GM19468 (cell line): Measurements from ENCODE around the gene FGF1.

Experiments
- ATAC-seq: cut with Tn5 transposase; IDR thresholded peaks from one replicate; pipeline ENCODE4 v1.9.1; 2021; ENCODE audit warnings: mild to moderate bottlenecking, moderate library complexity, moderate number of reproducible peaks; ENCODE audit not compliant: unreplicated experiment; ENCODE audit errors: extremely low read depth

FGF1 gene

DNA sequence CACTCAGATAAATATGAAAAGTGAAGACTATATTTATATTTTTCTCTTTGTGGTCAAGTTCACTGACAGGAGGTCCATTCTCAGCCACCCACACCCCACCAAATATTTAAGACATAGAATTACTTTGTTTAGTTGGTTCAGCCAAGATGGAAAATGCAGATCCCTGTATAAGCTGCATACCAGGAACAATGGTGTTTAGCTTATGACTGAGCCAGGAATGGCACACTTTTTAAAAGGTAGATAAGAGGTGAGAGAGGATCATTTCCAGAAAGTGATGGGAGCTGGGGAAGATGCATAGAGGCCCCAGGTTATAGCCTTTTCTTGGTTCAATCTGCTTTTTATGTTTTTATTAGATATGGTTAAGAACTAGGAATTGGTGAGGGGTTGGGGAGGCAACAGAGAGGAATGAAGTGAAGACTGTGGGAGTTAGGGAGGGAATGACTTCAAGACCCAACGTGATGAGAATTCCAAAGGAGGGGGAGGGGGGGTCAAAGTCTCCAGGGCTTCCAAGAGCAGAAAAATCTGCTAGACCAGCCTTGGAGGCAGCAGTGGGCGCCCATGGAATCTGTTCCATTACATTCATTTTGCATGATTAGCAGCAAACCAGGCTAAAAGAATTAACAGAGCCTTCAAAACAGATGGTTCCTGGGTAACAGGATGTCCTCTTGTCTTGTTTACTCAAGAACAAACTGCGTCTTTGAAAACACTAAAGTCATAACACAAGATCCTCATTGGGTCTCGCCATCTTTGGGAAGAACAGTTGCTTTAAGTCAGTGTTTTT lies 95.2 kb downstream of the FGF1 start:
- ATAC-seq, result no peak

DNA sequence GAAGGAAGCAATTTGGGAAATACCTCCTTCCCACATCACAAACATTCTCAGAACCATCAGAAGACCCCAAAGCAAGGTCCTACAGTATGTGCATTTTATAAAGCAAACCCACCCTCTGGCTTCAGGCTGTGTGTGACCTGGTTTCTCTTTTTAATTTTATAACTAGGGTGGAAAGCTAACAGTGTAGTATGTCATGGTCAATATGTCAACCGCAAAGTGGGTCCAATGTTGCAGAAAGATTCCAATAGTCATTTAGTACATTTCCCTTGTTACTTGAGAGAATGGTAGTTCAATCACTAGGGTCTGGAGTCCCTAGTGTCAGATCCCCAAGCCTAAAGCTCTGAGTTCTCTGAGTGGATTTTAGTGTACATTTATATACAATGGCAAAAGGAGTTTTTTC lies 96.2 kb downstream of the FGF1 start:
- no peak for ATAC-seq

DNA sequence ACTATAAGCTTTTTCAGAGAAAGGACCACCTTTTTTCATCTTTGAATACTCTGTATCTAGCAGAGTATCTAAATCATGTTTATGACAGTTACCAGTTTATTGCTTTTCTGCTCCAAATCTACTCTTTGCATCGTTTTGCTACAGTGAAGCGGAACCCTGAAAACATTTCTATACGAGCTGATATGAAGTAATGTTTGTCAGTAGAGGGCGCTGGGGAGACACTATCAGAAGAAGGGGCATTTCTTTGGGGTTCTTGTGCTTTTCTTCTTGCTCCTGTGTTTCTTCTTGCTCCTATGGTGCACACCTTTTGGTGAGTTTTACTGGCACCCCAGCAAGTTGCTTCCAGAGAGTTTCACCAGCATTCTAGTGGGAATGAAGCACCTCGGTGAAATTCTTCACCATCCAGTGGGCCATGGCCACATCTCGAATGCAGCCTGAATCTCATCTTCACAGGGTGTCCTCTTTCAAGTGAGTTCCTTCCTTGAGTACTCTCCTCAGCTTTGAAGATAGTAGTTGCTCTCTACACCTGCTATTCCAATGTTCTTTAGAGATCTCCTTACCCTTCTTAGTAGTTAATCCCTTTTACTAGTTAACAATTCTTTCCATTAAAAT lies 98.4 kb downstream of the FGF1 start:
- no peak for ATAC-seq

DNA sequence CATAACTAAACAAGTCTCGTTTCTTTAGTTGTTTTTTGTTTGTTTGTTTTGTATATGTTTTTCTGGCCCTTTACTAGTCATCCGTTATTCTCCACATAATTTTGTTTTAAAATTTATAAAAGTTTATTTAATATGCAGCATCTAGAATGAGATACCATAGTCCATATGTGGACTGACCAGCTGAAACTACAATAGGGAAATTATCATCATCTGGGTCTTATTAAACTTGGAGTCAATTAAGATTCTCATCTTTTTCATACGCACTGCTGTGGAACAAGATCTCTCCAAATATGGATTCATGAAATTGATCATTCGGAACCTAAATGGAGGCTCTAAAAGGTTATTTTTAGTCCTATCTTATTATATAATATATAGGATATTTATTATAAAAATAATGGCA lies 99.3 kb downstream of the FGF1 start:
- ATAC-seq, result no peak

DNA sequence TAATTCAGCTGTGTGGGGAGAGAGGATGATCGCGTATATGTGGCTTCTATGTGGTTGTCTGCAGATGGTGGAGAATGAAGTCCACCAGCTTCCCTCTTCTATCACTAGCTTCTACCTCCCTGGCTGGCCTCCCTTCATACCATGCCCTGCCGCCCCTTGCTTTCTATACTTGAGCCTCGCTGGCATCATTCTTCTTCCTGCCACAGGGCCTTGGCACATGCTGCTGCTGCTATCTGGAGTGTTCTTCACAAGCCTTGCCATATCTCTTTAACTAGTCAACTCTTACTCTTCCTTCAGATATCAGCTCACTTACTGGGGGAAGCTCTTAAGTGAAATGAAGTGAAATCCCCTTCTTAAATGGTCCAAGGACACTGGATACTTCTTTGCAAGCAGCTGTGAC lies 100.4 kb downstream of the FGF1 start:
- ATAC-seq, result no peak

DNA sequence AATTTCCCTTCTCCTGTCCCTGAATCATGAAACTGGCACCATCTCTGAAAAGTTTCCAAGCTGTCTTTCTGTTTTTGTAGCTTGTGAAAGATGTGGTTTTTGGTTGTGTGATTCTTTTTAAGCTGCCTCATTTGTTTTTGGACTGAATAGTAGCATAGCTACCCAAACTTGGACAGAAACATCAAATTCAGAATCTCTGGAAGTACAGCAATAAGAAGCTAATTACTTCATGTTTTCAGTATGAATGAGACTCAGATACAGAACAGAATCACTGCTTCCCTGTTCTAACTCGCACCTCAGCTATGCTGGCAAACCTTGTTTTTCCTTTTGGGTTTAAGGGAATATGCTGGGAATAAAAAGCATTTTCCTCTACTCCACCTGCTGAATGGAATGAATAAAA lies 101.0 kb downstream of the FGF1 start:
- no peak for ATAC-seq

DNA sequence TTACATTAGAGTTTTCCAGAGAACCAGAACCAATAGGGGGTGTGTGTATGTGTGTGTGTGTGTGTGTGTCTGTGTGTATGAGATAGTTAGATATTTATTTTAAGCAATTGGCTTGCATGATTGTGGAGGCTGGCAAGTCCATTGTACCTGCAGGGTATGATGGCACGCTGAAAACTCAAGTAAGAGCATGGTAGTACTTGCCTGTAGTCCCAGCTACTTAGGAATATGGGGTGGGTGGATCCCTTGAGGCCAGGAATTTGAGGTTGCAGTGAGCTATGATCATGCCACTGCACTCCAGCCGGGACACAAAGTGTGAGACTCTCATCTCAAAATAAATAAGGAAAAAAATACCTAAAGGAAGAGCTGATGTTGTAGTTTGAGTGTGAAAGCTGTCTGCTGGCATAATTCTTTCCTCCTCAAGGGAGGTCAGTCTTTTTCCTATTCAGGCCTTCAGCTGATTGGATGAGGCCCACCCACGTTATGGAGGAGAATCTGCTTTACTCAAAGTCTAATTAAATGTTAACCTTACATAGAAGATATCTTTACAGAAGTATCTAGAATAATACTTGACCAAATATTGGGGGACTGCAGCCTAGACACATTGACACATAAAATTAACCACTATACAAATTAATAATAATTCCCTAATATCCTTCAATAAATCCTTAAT lies 107.6 kb downstream of the FGF1 start:
- no peak for ATAC-seq

DNA sequence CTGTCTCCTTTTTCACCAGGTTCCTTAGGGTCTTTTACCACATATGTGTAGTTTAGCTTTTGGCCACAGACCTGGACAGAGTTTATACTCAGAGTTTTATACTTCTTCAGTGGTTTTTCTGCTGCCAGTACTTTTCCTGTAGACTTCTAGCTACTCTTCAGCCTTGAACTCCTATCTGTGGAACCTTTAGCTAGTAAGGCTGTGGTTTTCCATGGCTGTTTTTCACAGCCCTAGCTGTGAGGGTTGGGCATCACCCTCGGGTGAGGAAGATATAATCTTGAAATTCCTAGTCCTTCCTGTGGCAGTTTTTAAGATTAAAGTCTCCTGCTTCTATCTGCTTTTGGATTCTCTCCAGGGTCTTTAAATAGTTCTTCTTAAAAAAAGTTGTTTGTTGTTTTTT lies 109.1 kb downstream of the FGF1 start:
- ATAC-seq, result no peak

DNA sequence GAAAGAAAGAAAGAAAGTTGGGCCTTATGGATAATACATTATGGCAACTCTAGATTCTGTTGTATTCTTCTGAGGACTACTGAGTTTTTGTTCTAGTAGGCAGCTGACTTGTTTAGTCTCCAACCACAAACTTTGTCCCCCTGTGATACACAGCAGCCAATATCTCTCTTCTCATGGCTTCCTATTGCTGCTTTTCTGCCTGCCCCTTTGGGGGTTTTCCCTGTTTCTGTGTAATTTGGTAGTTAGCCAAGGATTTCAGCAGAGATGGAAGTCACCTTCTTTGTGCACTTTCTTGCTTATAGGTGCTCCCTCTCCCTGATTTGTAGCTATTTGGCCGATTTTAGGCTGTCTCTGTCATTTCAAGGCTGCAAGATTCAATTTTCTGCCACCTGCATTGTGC lies 109.6 kb downstream of the FGF1 start:
- ATAC-seq, result no peak

DNA sequence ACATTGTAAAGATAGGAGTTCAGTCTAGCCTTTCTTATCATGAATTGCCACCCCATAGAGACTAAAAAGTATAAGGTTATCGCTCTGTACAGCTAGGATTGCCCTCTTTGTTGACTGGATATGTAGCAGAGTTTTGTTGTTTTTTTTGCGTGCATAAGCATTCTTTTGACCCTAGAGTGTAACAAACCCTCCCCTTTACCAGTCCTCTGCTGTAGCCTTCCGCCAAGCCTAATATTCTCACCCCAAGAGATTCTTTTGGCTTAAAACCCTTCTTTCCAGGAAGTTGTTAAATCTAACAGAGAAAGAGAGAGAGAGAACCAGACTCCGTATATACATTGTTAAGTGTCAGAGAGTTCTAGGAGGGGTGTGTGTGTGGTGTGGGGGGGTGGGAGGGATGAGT lies 113.9 kb downstream of the FGF1 start:
- ATAC-seq, result no peak

DNA sequence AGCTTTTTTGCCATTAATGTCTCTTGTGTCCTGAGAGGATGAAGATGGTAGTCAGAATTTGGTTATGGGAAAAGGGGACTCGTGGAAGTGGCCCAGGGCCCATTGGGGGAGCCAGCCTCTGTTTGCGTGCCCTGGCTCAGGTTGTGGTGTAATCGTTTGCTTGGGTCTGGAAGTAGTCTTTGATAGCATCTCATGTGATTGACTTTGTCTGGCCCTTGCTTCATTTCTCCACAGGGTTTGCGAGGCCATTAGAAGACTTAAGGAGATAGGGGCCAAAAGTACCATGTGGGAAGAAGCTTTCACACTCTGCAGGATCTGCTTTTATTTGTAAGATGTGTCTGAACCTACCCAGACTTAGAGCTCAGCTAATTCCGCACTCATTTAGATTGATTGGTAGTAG lies 114.5 kb downstream of the FGF1 start:
- ATAC-seq, result no peak

DNA sequence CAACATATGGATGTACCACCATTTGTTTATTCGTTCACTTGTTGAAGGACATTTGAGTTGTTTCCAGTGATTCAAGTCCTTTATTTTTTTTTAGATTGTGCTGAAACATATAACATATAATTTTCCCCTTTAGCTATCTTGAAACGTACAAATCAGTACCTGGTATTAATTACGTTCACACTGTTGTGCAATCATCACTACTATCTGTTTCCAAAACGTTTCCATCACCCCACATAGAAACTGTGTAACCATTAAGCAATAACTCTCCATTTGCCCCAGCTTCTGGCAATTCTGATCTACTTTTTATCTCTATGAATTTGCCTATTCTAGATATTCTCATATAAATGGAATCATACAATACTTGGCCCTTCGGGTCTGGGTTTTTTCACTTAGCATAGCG lies 116.0 kb downstream of the FGF1 start:
- ATAC-seq, result no peak

DNA sequence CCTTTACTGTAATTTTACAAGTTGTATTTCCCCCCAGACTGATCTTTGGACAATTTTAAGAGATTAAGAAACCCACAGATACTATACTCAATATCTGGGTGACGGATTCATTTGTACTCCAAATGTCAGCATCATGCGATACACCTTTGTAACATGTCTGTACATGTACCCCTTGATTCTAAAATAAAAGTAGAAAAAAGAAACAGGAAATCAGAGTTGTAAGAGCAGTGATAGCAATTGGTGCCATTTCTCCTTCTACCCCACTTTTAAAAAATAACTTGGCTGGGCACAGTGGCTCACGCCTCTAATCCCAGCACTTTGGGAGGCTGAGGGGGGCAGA lies 116.9 kb downstream of the FGF1 start:
- ATAC-seq, result no peak

DNA sequence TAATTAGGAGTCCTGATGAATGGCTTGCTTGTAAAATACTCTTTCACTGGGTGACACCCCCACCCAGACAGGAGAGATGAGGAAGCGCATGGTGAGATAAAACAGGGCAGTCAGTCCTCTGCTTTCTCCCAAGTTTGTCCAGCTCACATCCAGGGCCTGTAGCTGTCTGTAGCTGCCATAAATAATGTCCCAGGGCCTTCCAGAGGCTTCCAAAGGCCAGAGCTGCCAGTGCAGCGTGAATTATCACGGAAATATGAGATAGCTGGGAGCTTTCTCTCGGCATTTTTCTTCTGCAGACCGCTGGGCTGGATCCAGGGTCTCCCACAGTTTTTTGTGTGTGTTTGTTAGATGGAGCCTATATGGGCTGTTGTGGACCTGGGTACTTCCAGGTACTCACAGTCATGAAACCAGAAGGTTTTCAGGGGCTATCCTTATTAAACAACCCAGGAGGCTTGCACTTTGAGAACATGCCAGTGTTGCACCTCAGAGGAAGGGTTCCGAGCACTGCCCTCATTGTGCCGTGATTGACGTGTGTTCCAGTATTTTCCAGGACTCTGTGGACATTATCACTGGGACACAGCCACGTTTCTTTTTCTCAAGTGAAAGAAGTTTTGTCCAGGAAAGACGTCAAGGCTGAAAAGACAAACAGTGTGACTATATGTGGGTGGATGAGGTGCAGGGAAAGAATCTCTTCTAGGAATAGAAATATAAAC lies 117.5 kb downstream of the FGF1 start:
- ATAC-seq, result no peak

DNA sequence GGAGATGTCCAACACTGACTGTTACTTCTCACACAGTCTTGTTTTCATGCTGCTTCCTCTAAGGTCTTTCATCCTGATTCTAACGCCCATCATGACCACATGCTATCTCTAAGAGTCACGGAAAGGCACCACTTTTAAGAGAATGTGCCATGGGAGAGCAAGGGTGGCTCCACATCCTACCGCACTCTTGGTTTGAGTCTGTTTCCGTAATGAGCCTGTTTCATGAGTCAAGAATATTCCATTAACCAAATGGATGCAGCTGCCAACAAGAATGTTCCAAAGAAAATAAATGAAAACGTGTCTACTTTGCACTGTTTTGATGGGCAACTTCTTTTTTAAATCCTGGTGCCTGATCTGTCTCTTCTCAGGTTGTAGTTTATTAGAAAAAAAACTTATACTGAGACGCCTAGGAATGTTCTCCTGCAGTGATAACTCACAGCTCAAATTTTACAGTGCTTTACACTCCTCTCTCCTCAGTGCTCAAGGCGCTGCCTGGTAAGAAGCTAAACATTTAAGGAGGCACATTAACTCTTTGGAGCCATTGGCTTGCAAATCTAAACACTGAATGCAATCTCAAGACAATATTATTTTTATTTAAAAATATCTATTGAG lies 124.3 kb downstream of the FGF1 start:
- ATAC-seq, result no peak

DNA sequence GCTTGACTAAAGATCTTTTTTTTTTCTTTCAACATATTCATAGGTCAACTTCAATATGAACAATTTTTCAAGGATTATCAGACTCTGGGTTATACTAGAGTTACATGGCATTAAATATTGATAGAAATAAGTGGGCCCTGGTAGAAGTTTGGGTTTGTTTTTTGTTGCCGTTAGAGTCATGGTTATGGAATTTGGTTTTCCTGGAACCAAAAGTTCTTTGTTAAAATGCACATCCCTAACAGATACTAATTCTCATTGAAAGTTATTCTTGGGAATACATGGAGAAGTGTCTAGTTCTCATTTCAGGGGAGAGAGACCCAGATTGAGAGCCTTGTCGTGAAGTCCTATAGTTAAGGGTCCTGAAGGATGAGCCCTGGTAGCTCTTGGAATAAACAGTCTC lies 124.9 kb downstream of the FGF1 start:
- no peak for ATAC-seq

DNA sequence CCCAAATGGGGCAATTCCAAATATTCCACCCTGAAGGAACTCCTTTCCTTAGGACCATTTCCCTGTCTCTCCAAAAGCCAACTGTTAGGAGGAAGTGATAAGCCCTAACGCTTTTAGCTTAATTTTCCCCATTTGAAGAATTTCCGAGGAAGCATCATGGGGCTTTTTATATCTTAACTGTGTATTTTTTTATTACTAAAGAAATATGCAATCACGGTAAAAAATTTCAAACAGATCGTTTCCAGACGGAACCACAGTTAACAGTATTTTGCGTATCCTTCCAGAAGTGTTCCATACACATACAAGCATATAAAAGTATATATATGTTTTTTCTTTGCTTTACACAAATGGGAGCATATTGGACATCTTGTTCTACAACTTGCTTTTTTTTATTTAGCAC lies 133.8 kb downstream of the FGF1 start:
- ATAC-seq, result no peak

DNA sequence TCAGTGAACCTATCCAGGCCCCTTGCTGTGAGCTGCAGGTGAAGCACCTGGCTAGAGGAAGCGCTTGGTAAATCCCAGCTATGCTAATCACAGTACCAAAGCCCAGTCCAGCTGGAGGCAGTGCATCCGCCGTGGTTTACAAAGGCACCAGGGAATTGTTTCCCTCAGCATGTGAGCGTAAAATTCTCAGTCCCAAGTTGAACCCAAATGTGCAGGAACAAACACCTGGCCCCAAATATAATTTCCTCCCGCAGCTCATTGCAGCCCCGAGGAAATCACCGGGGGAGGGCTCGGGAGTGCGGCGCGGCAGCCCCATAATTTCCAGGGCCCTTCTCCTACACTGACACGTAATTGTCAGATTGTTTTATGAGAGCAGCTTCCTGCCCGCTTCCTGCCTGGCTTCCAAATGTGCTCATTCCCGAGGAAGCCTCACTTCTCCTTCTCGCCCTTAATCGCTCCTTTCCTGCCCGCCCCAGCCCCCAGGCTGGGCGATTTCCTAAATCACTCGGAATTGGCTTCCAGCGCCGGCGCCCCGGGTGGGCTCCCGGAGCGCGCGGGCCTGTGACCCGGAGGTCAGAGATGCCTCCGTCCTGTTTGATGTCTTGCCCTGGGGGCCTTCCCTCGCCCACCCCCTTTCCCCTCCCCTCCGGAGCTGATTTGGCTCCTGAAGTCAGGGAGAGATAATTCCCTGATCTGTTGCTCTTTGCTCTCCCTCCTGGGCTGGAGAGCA lies 134.4 kb downstream of the FGF1 start:
- ATAC-seq, result no peak

DNA sequence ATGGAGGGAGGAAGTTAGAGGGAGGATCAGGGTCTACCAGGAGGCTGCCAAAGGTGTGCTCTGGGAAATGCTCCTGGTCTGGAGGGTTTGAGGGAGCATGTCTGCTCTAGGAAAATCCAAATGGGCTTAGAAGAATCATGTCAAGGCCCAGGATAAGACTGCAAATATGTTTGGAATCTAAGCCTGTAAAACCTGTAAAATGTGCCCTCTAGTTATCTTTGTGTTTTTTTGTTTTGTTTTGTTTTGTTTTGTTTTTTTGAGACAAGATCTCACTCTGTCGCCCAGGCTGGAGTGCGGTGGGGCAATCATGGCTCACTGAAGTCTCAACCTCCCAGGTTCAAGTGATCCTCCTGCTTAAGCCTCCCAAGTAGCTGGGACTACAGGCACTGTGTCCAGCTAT lies 135.4 kb downstream of the FGF1 start:
- no peak for ATAC-seq

DNA sequence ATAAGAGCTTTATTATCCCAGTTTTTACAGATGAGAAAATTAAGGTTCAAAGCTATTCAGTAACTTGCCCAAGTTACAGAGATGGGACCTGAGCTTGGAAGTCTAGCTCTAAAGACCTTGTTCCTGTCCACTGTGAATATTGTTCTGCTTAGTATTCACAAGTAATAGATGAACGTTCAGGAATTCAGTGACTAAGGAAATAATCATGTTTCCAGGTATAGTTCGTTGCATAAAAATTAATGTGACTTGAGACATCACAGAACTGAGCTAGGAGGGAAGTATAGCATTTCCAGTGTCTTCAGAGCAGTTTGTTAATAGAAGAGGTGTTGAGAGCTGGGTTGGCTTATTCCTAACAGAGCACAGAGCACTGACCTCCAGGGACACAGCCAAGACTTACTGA lies 136.1 kb downstream of the FGF1 start:
- no peak for ATAC-seq
